Hippocampal formation (tissue), 2 donors: ENCODE measurements around the gene NAA15.
"Not testable (repeated sequence)": the region's sequence is repeated elsewhere in the genome, so short reads cannot be mapped to it uniquely, and the experiment has no call there.

Experiments used
- DNase-seq, 2 donors: peaks; one replicate each; lab custom pipeline; 2025; lab: John Stamatoyannopoulos, UW

Gene NAA15

GRCh38 chr4:139450586-139450985 is 149.3 kb downstream of the NAA15 start:
- DNase-seq: no peak

- no peak for DNase-seq
Observed at GRCh38 chr4:139451997-139452396, 150.7 kb downstream of the NAA15 start.

DNA sequence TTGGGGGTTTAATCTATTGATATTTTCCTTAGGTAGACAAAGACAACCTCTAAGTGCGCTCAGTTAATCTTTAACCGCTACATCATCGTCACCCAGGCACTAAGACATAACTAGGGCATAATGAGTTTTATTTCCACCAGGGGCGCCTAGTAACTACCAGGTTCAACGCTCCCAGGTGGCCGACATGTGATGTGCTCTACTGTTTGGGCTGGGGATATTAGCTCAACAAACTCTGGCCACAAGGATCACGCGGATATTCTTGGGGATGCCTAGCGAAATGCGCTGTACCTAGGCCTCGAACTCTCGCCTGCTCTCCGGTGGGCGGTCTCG is 151.7 kb downstream of the NAA15 start:
- DNase-seq: peak in 1 of 2 donors; percentile 34

GRCh38 chr4:139453371-139454110 is 152.2 kb downstream of the NAA15 start:
- DNase-seq: peak; percentile 88 to 94

GRCh38 chr4:139454111-139455045 is 153.1 kb downstream of the NAA15 start, which contains the start of gene RAB33B:
TSS of gene RAB33B (plus strand) at chr4:139454121. CDS start at chr4:139454196, 75 bp downstream.
- DNase-seq: peak in 1 of 2 donors; percentile 61

DNA sequence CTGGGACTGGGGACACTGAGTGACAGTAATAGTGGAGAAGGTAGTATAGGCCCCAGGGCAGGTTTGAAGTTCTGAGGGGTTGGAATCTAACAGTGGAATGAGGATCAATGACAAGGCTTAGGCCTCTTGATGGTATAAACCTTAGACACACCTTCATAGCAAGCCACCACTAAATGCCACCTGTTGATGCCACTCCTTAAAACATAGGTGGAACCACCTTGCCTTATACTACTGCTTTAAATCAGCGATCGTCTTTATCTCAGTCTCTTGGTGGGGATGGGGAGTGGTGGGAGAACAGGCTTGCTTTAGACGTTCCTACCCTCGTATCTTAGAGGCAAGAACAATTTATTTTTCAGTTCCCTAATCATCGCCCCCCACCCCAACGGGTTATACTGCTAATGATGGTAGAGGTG is 153.8 kb downstream of the NAA15 start:
- DNase-seq: no peak

GRCh38 chr4:139457318-139457717 is 156.0 kb downstream of the NAA15 start:
- no peak for DNase-seq

DNA sequence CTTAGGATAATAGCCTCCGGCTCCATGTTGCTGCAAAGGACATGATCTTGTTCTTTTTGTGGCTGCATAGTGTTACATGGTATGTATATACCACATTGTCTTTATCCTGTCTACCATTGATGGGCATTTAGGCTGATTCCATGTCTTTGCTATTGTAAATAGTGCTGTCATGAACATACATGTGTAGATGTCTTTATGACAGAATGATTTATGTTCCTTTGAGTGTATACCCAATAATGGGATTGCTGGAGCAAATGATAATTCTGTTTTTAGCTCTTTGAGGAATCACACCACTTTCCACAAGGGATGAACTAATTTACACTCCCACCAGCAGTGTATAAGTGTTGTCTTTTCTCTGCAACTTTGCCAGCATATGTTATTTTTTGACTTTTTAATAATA is 157.2 kb downstream of the NAA15 start:
- DNase-seq: no peak

DNA sequence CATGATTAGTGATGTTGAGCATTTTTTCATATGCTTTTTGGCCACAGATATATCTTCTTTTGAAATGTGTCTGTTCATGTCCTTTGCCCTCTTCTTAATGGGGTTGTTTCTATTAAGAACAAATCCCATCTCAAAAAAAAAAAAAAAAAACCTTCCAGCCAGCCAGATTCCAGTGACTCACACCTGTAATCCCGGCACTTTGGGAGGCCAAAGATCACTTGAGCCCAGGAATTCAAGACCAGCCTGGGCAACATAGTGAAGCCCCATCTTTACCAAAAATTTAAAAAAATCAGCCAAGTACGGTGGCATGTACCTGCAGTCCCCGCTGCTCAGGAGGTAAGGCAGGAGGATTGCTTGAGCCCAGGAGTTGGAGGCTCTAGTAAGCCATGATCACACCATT is 157.7 kb downstream of the NAA15 start:
- no peak for DNase-seq

DNA sequence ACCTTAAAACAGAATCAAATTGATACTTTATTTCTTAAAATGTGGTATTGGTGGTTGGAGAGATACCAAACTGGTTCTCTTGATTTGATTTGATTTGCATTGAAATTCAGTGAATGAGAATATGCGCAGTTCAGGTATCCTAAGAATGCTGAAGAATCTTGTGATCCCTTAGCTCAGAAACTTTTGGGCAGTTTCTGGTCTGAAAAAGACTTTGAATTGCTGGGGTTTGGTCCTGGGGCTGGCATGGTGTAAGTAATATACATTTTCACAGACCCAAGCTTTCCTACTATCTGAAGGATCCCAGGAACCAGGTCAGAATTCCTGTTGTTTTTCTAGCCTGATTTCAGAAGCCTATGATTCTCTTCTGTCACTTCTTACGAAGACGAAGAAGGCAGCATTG is 159.3 kb downstream of the NAA15 start:
- DNase-seq: no peak

DNA sequence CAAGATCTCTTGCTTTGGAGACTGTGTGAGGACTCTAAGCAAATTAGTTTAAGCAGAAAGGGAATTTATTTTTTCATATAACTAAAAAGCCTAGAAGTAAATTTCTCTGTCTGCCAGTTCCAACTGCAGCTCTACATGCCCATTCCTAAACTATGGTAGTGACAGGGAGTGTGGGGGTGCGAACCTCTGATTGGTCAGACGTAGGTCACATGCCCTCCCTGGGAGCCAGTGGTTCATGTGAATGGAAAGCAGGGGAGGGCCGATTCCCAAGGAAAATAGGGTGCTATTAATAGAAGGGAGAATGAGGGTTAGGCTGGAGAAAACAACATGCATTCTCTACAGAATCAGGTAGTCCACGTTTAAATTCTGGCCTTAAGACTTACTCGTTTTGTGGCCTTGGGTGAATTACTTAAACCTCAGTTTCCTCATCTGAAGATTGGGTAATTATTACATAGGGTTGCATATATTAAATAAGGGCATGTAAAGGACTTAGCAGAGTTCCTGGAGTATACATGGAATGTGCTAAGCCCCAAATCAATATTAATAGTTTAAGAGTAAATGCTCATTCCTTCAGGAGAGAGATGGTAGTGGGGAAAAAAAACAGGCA is 159.8 kb downstream of the NAA15 start:
- DNase-seq: no peak

- DNase-seq: not testable (repeated sequence)
Observed at GRCh38 chr4:139464512-139464911, 163.2 kb downstream of the NAA15 start.

DNA sequence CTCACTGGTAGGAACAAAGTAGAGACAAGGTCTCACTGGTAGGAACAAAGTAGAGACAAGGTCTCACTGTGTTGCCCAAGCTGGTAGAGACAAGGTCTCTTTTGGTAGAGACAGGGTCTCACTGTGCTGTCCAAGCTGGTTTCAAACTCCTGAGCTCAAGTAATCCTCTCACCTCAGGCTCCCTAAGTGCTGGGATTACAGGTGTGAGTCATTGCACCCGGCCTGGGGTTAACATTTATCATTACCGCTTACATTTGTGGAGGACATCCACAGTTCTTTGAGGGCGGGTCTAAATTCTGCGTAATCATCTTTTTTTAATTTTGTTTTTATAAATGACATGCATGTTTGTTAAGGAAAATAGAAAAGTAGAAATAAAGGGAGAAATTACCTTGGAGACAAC is 164.6 kb downstream of the NAA15 start:
- no peak for DNase-seq

DNA sequence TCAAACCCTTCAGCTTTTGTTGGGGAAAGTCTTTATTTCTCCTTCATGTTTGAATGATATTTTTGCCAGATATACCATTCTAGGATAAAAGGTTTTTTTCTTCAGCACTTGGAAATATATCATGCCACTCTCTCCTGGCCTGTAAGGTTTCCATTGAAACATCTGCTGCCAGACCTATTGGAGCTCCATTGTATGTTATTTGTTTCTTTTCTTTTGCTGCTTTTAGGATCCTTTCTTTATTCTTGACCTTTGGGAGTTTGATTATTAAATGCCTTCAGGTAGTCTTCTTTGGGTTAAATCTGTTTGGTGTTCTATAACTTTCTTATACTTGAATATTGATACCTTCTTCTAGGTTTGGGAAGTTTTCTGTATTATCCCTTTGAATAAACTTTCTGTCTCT is 167.5 kb downstream of the NAA15 start:
- not testable (repeated sequence) for DNase-seq

GRCh38 chr4:139469216-139469615 is 167.9 kb downstream of the NAA15 start:
- no peak for DNase-seq
